ENCODE data around the gene CEP350.

Gene CEP350

GRCh38 chr1:180163041-180163440 lies 208.4 kb downstream of the CEP350 start:
- DNase-seq: no peak
